ENCODE data around the gene CDKN2B. TPM values are rescaled to one million over a fixed set of nuclear protein-coding genes. Genes with fewer than 3 reads are reported as not detected.

Gene CDKN2B
- total RNA-seq, 2 donors from 2014 or later = 2.5 to 3.9 TPM

GRCh38 chr9:22045423-22045822, 36.3 kb upstream of the CDKN2B start:
- Histone ChIP-seq H3K27ac (no peak overlapping the region), H3K4me3 (no peak overlapping the region), H3K36me3 (no peaks in the 10 kb centered on the region), H3K27me3 (no peaks in the 10 kb centered on the region), H3K4me1 (no peaks in the 10 kb centered on the region), H3K9me3 (no peaks in the 10 kb centered on the region)
- no peak for DNase-seq (ENCODE audit: low spot score)
- no peak for TF ChIP-seq CTCF (IDR thresholded peaks at IDR 0.05)

- Histone ChIP-seq H3K9me3 (no peaks in the 10 kb centered on the region), H3K27ac (no peak overlapping the region), H3K36me3 (no peaks in the 10 kb centered on the region), H3K4me3 (no peak overlapping the region), H3K27me3 (no peaks in the 10 kb centered on the region), H3K4me1 (no peaks in the 10 kb centered on the region)
- no peak for DNase-seq (ENCODE audit: low spot score)
- no peak for TF ChIP-seq CTCF (IDR thresholded peaks at IDR 0.05)
Observed at GRCh38 chr9:22044583-22044982, 35.5 kb upstream of the CDKN2B start.

DNA sequence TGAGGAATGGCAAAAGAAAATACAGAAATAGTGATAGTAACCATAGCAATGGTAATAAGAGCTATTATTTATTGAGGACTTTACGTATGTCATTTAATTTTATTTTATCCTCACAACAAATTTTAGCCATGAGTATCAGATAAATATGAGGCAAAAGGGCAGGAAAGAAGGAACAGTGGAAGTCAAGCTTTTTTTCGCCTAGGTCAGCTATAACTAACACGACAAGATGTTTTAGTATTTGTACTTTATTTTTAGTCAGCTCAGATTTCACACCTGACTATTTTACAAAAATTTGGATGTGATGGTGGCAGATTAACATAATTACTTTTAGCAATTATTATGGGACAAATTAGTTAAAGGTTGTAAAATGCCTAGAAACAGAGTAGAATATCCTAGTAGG, 34.8 kb upstream of the CDKN2B start:
- Histone ChIP-seq H3K4me3 (no peak overlapping the region), H3K27me3 (no peaks in the 10 kb centered on the region), H3K36me3 (no peaks in the 10 kb centered on the region), H3K27ac (no peak overlapping the region), H3K4me1 (no peaks in the 10 kb centered on the region), H3K9me3 (no peaks in the 10 kb centered on the region)
- DNase-seq (ENCODE audit: low spot score) = no peak
- TF ChIP-seq CTCF (IDR thresholded peaks at IDR 0.05) = no peak

DNA sequence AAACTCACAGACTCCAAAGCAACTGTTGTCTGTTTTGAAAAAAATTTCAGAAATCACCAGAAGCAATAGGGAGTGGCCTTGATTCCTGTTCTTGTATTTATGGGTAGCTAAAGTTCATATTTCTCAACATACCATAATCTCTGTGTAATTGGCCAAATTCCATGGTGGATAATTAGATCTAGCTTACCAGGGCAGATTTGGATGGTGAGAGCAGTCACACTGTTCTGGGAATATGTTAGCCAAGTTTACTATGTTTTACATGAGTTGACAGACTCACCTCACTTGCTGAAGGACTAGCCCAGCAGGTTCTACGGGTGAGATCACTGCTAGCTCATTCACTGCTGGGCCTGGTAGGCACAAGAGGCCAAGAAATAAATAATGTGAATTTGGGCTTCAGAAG, 32.7 kb upstream of the CDKN2B start:
- TF ChIP-seq CTCF (IDR thresholded peaks at IDR 0.05) = no peak
- Histone ChIP-seq H3K4me3 (no peak overlapping the region), H3K36me3 (no peaks in the 10 kb centered on the region), H3K27ac (no peak overlapping the region), H3K9me3 (no peaks in the 10 kb centered on the region), H3K4me1 (no peaks in the 10 kb centered on the region), H3K27me3 (no peaks in the 10 kb centered on the region)
- no peak for DNase-seq (ENCODE audit: low spot score)

DNA sequence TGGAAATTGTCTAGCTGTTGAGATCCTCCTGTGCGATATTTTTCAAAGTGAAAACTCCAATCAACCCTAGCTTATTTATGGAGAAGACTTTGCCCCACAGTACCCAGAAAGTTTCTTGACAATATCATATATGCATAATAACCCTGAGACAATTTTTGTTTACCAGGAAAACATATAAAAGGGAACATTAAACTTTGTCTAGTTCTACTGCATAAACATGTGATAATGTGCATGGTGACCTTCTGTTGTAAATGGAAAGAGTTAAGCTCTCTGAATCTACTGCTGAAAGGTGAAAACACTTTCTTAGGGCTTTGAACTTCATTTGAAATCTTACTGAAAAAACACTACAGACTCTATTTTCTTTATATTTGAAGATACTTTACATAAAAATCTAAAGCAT, 32.2 kb upstream of the CDKN2B start:
- no peak for DNase-seq (ENCODE audit: low spot score)
- Histone ChIP-seq H3K36me3 (no peaks in the 10 kb centered on the region), H3K4me3 (no peak overlapping the region), H3K9me3 (no peaks in the 10 kb centered on the region), H3K4me1 (no peaks in the 10 kb centered on the region), H3K27ac (no peak overlapping the region), H3K27me3 (no peaks in the 10 kb centered on the region)
- TF ChIP-seq CTCF (IDR thresholded peaks at IDR 0.05) = no peak

DNA sequence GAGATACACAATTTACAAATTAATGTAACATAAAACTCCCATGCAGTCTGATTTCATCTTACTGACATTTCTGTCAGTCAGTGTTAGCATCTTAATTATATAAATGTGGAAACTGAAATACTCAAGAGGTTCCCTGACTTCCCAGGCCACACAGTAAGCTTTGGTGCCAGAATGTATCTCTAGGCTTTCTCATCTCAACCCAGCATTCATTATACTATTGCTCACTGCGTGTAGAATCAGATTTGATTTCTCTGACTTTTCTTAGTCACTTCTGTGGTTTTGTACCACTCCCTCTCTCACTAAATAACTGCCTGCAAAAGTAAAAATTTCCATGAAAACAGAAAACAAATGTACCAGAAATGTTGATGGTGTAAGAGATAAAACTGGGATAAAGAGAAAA, 31.7 kb upstream of the CDKN2B start:
- Histone ChIP-seq H3K36me3 (no peaks in the 10 kb centered on the region), H3K4me3 (no peak overlapping the region), H3K27ac (no peak overlapping the region), H3K4me1 (no peaks in the 10 kb centered on the region), H3K9me3 (no peaks in the 10 kb centered on the region), H3K27me3 (no peaks in the 10 kb centered on the region)
- no peak for DNase-seq (ENCODE audit: low spot score)
- TF ChIP-seq CTCF (IDR thresholded peaks at IDR 0.05) = no peak

Measured in right atrium auricular region (tissue), 2 donors.